Progenitor cell of endocrine pancreas (in vitro differentiated cells): ENCODE measurements around the gene DUSP16. TPM values are rescaled to one million over a fixed set of nuclear protein-coding genes. Genes with fewer than 3 reads are reported as not detected.

Experiments
- DNase-seq: peaks from one replicate; pipeline ENCODE4 v3.0.0; 2021; ENCODE audit warnings: low spot score; ENCODE audit not compliant: unreplicated experiment
- H3K27ac Mint-ChIP-seq: 2 replicates; pipeline ENCODE4 v1.8.0; 2021; ENCODE audit warnings: mild to moderate bottlenecking, moderate library complexity, mixed read lengths
- H3K27me3 Mint-ChIP-seq: 2 replicates; pipeline ENCODE4 v1.8.0; 2021; ENCODE audit warnings: mixed read lengths
- H3K36me3 Mint-ChIP-seq: 2 replicates; pipeline ENCODE4 v1.8.0; 2022; ENCODE audit warnings: mixed read lengths; ENCODE audit not compliant: insufficient read depth
- H3K4me1 Mint-ChIP-seq: 2 replicates; pipeline ENCODE4 v1.8.0; 2021; ENCODE audit warnings: low read depth, mixed read lengths
- H3K4me3 Mint-ChIP-seq: 2 replicates; pipeline ENCODE4 v1.8.0; 2021; ENCODE audit warnings: low read depth, mild to moderate bottlenecking, moderate library complexity, mixed read lengths
- H3K9me3 Mint-ChIP-seq: 2 replicates; pipeline ENCODE4 v1.8.0; 2021; ENCODE audit warnings: low read depth, mixed read lengths
- CTCF ChIP-seq: fragments of 200-600 bp; sonication (generic); IDR thresholded peaks from one replicate; pipeline ENCODE4 v1.5.0; 2021; ENCODE audit warnings: antibody characterized with exemption, mild to moderate bottlenecking; ENCODE audit not compliant: unreplicated experiment
- total RNA-seq: library from RNA; stranded (reverse); gene quantifications from 2 replicates; pipeline ENCODE4 v1.2.1, GENCODE V29; 2021

Gene DUSP16
- total RNA-seq, 1 donor from 2014 or later: 67.5 TPM

- no peaks in the 10 kb centered on the region for H3K27me3 Mint-ChIP-seq
- no peak overlapping the region for H3K27ac Mint-ChIP-seq
- no peak for TF ChIP-seq CTCF
- peaks cover 16% of the 10 kb centered on the region for H3K36me3 Mint-ChIP-seq
- peaks cover 1% of the 10 kb centered on the region for H3K4me1 Mint-ChIP-seq
- H3K9me3 Mint-ChIP-seq: no peaks in the 10 kb centered on the region
- no peak overlapping the region for H3K4me3 Mint-ChIP-seq
- DNase-seq: no peak
Observed at GRCh38 chr12:12499909-12500604, 62.6 kb downstream of the DUSP16 start.

- no peak for TF ChIP-seq CTCF
- no peaks in the 10 kb centered on the region for H3K27me3 Mint-ChIP-seq
Observed at GRCh38 chr12:12498210-12498609, 64.5 kb downstream of the DUSP16 start.

GRCh38 chr12:12495536-12495935, 67.1 kb downstream of the DUSP16 start:
- Mint-ChIP-seq H3K27me3 (no peaks in the 10 kb centered on the region), H3K36me3 (peaks cover 11% of the 10 kb centered on the region), H3K4me3 (no peak overlapping the region), H3K9me3 (no peaks in the 10 kb centered on the region), H3K4me1 (no peaks in the 10 kb centered on the region), H3K27ac (no peak overlapping the region)
- no peak for DNase-seq
- no peak for TF ChIP-seq CTCF

More at GRCh38 chr12:12498210-12498609, 64.5 kb downstream of the DUSP16 start:
- H3K36me3 Mint-ChIP-seq: peaks cover 14% of the 10 kb centered on the region
- no peaks in the 10 kb centered on the region for H3K9me3 Mint-ChIP-seq
- no peak overlapping the region for H3K4me3 Mint-ChIP-seq
- no peak for DNase-seq
- H3K27ac Mint-ChIP-seq: no peak overlapping the region
- H3K4me1 Mint-ChIP-seq: no peaks in the 10 kb centered on the region

- no peaks in the 10 kb centered on the region for H3K9me3 Mint-ChIP-seq
- no peak for DNase-seq
- no peaks in the 10 kb centered on the region for H3K4me1 Mint-ChIP-seq
- H3K36me3 Mint-ChIP-seq: peaks cover 9% of the 10 kb centered on the region
- no peaks in the 10 kb centered on the region for H3K27me3 Mint-ChIP-seq
- TF ChIP-seq CTCF: no peak
- no peak overlapping the region for H3K27ac Mint-ChIP-seq
- H3K4me3 Mint-ChIP-seq: no peak overlapping the region
Observed at GRCh38 chr12:12492547-12492946, 70.1 kb downstream of the DUSP16 start.

- H3K4me3 Mint-ChIP-seq: no peak overlapping the region
- no peak for TF ChIP-seq CTCF
- H3K36me3 Mint-ChIP-seq: peaks cover 10% of the 10 kb centered on the region
- no peaks in the 10 kb centered on the region for H3K9me3 Mint-ChIP-seq
- H3K27ac Mint-ChIP-seq: no peak overlapping the region
- no peaks in the 10 kb centered on the region for H3K27me3 Mint-ChIP-seq
- DNase-seq: no peak
- H3K4me1 Mint-ChIP-seq: no peaks in the 10 kb centered on the region
Observed at GRCh38 chr12:12491606-12492005, 71.1 kb downstream of the DUSP16 start.
